Stimulated activated naive CD8-positive, alpha-beta T cell treated with anti-CD3 and anti-CD28 coated beads, Interleukin-15, Interleukin-2, amounts not matched to agents 100 ng/mL and 50 ng/mL, for 24 hours (primary cell): ENCODE data around the gene ZFP2.

Experiments
- H3K27ac Mint-ChIP-seq: one replicate; pipeline ENCODE4 v1.8.0; 2021; ENCODE audit warnings: mild to moderate bottlenecking, mixed read lengths
- H3K27me3 Mint-ChIP-seq: one replicate; pipeline ENCODE4 v1.8.0; 2021; ENCODE audit warnings: mixed read lengths
- H3K36me3 Mint-ChIP-seq: one replicate; pipeline ENCODE4 v1.8.0; 2021; ENCODE audit warnings: low read depth, mixed read lengths
- H3K4me1 Mint-ChIP-seq: one replicate; pipeline ENCODE4 v1.8.0; 2021; ENCODE audit warnings: low read depth, mixed read lengths
- H3K4me3 Mint-ChIP-seq: one replicate; pipeline ENCODE4 v1.8.0; 2021; ENCODE audit warnings: mild to moderate bottlenecking, mixed read lengths
- H3K9me3 Mint-ChIP-seq: one replicate; pipeline ENCODE4 v1.8.0; 2021; ENCODE audit warnings: mixed read lengths

ZFP2 gene

GRCh38 chr5:178902849-178903248, 7.1 kb downstream of the ZFP2 start:
- no peaks in the 10 kb centered on the region for H3K4me1 Mint-ChIP-seq
- H3K9me3 Mint-ChIP-seq: peaks cover 24% of the 10 kb centered on the region
- no peak overlapping the region for H3K27ac Mint-ChIP-seq
- H3K27me3 Mint-ChIP-seq: no peaks in the 10 kb centered on the region
- H3K4me3 Mint-ChIP-seq: no peak overlapping the region
- H3K36me3 Mint-ChIP-seq: peaks cover 43% of the 10 kb centered on the region

GRCh38 chr5:178931846-178932760, 36.4 kb downstream of the ZFP2 start:
- Mint-ChIP-seq H3K36me3 (peaks cover 84% of the 10 kb centered on the region), H3K4me1 (no peaks in the 10 kb centered on the region), H3K27ac (no peak overlapping the region), H3K4me3 (no peak overlapping the region), H3K9me3 (peaks cover 75% of the 10 kb centered on the region), H3K27me3 (no peaks in the 10 kb centered on the region)

GRCh38 chr5:178940569-178941360, 45.1 kb downstream of the ZFP2 start, which contains the start of gene ZNF454:
TSS of gene ZNF454 (plus strand) at chr5:178941198. CDS start at chr5:178942792, 1,594 bp downstream.
- peaks cover 54% of the 10 kb centered on the region for H3K36me3 Mint-ChIP-seq
- peaks cover 64% of the 10 kb centered on the region for H3K9me3 Mint-ChIP-seq
- H3K27ac Mint-ChIP-seq: no peak within 1 kb of the TSS

GRCh38 chr5:178941361-178941760, 45.6 kb downstream of the ZFP2 start:
- Mint-ChIP-seq H3K27ac (no peak overlapping the region), H3K4me3 (no peak overlapping the region), H3K36me3 (peaks cover 48% of the 10 kb centered on the region), H3K4me1 (no peaks in the 10 kb centered on the region), H3K9me3 (peaks cover 62% of the 10 kb centered on the region), H3K27me3 (peaks cover 38% of the 10 kb centered on the region)

More at GRCh38 chr5:178940569-178941360, 45.1 kb downstream of the ZFP2 start, which contains the start of gene ZNF454:
- peaks cover 38% of the 10 kb centered on the region for H3K27me3 Mint-ChIP-seq
- no peaks in the 10 kb centered on the region for H3K4me1 Mint-ChIP-seq
- no peak within 1 kb of the TSS for H3K4me3 Mint-ChIP-seq

- H3K27me3 Mint-ChIP-seq: no peaks in the 10 kb centered on the region
- H3K4me1 Mint-ChIP-seq: no peaks in the 10 kb centered on the region
- H3K27ac Mint-ChIP-seq: no peak overlapping the region
- no peak overlapping the region for H3K4me3 Mint-ChIP-seq
- H3K36me3 Mint-ChIP-seq: peaks cover 38% of the 10 kb centered on the region
- H3K9me3 Mint-ChIP-seq: peaks cover 62% of the 10 kb centered on the region
These were observed 69.8 kb downstream of the ZFP2 start for GRCh38 chr5:178965465-178966055.

- Mint-ChIP-seq H3K36me3 (no peaks in the 10 kb centered on the region), H3K9me3 (peaks cover 39% of the 10 kb centered on the region), H3K4me3 (no peak overlapping the region)
These were observed 85.7 kb downstream of the ZFP2 start for GRCh38 chr5:178981381-178981780.

More at GRCh38 chr5:178981381-178981780, 85.7 kb downstream of the ZFP2 start:
- Mint-ChIP-seq H3K27me3 (no peaks in the 10 kb centered on the region), H3K27ac (no peak overlapping the region), H3K4me1 (no peaks in the 10 kb centered on the region)
